GM21390 (cell line): ENCODE results near the gene RYR1.
"Not testable (repeated sequence)": the region's sequence is repeated elsewhere in the genome, so short reads cannot be mapped to it uniquely, and the experiment has no call there.

Source experiments
- ATAC-seq: cut with Tn5 transposase; IDR thresholded peaks from one replicate; pipeline ENCODE4 v1.9.1; 2021; ENCODE audit not compliant: unreplicated experiment

Gene RYR1

GRCh38 chr19:38455031-38455430 lies 21.5 kb downstream of the RYR1 start:
- no peak for ATAC-seq

DNA sequence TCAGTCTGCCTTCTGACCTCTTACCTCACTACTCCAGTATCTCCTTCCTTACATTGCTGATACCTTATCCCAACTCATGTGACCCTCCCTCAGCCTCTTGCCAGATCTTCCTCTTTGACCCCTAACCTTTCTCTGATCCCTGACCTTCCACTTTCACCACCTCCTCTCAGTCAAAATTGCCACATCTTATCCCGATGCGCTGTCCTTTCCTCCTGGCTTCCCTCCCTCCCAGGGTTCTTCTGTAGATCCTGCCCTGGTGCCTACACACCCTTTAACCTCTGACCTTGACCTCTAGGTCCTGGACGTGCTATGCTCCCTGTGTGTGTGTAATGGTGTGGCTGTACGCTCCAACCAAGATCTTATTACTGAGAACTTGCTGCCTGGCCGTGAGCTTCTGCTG lies 23.7 kb downstream of the RYR1 start:
- no peak for ATAC-seq

- ATAC-seq: no peak
Observed at GRCh38 chr19:38457690-38458405, 24.4 kb downstream of the RYR1 start.

DNA sequence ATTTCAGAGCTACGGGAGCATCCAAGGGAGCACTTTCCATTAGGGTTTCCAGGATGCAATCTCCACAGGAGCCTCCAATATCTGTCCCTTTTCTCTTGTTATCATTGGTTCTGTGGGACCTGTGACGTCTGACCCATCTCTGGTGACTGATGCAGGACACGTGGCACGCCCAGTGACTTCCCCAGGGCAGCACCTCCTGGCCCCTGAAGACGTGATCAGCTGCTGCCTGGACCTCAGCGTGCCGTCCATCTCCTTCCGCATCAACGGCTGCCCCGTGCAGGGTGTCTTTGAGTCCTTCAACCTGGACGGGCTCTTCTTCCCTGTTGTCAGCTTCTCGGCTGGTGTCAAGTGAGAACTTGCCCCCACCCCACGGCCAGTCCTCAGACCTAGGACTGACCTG lies 25.5 kb downstream of the RYR1 start:
- ATAC-seq: no peak

GRCh38 chr19:38463365-38463764 lies 29.9 kb downstream of the RYR1 start:
- ATAC-seq: no peak

DNA sequence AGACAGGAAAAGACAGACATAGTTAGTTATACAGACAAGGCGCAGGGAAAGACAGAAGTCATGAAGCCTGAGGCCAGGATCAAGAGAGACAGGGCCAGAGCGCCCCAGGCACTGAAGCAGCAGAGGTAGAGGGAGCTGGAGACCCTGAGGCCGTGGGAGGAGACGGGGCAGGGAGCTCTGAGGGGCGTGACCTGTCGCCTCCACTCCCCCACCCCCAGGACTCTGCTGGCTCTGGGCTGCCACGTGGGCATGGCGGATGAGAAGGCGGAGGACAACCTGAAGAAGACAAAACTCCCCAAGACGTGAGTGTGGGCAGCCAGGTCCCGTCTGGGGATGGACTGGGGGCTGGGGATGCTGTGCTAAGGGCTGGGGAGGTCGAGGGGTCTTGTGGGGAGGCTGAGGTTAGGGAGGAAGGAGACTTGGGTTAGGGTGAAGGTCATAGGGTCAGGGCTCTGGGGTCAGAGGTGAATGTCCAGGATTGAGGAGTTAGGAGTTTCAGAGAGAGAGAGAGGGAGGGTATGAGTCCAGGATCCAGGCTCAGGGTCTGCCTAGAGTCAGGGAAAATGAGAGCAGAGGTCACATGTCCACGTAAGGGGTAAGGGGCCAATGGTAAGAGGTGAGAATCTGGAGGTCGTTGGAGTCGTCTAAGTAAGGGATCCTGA lies 31.1 kb downstream of the RYR1 start:
- ATAC-seq: no peak

GRCh38 chr19:38466050-38466449 lies 32.6 kb downstream of the RYR1 start:
- ATAC-seq: no peak

GRCh38 chr19:38467541-38468525 lies 34.3 kb downstream of the RYR1 start:
- ATAC-seq: no peak

GRCh38 chr19:38469151-38469550 lies 35.7 kb downstream of the RYR1 start:
- no peak for ATAC-seq

- no peak for ATAC-seq
Observed at GRCh38 chr19:38470788-38471480, 37.4 kb downstream of the RYR1 start.

DNA sequence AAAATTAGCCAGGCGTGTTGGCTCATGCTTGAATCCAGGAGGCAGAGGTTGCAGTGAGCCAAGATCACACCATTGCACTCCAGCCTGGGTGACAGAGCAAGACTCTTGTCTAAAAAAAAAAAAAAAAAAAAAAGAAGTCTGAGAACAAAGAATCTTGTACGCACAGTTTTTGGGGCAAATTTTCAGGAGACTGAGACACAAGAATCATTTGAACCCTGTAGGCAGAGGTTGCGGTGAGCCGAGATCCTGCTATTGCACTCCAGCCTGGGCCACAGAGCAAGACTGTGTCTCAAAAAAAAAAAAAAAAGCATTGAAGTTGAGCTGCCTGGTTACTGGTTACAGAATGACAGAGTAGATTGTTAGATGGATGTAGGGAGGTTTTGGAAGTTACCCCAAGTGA lies 39.2 kb downstream of the RYR1 start:
- ATAC-seq: not testable (repeated sequence)

DNA sequence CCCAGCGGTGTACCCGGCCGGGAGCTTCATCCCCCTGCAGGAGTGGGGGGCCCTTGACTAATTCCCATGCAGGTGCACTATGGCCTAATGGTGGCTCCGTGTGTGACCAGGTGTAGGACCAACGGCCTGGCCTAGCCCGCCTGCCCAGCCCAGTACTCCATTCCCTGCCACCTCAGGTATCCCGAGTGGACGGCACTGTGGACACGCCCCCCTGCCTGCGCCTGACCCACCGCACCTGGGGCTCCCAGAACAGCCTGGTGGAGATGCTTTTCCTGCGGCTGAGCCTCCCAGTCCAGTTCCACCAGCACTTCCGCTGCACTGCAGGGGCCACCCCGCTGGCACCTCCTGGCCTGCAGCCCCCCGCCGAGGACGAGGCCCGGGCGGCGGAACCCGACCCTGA lies 39.7 kb downstream of the RYR1 start:
- ATAC-seq: no peak

GRCh38 chr19:38475176-38475575 lies 41.7 kb downstream of the RYR1 start:
- ATAC-seq: no peak

- no peak for ATAC-seq
Observed at GRCh38 chr19:38478273-38478971, 44.9 kb downstream of the RYR1 start.

DNA sequence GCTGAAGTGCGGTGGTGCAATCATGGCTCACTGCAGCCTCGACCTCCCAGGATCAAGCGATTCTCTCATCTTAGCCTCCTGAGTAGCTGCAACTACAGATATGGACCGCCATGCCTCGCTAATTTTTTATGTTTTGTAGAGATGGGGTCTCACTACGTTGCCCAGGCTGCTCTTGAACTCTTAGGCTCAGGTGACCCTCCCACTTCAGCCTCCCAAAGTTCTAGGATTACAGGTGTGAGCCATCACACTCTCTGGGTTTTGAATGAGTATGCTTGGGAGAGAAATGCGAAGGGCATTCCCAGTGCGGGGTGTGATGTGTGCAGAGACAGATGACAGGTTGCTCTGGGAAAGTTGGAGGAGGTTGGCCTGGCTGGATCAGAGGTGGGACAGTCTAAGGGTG lies 49.0 kb downstream of the RYR1 start:
- ATAC-seq: no peak

GRCh38 chr19:38483016-38483630 lies 49.6 kb downstream of the RYR1 start:
- no peak for ATAC-seq

GRCh38 chr19:38484747-38485146 lies 51.3 kb downstream of the RYR1 start:
- no peak for ATAC-seq

GRCh38 chr19:38485541-38486285 lies 52.2 kb downstream of the RYR1 start:
- no peak for ATAC-seq

- no peak for ATAC-seq
Observed at GRCh38 chr19:38486731-38487336, 53.3 kb downstream of the RYR1 start.
